Motor neuron (in vitro differentiated cells): ENCODE data around the gene NOL3. TPM values are rescaled to one million over a fixed set of nuclear protein-coding genes. Genes with fewer than 3 reads are reported as not detected.

ENCODE experiments used
- ATAC-seq, 8 experiments: fragments of 200-7000 bp; cut with Tn5 transposase; replicated peaks in 6 of 8; 2 replicates each; pipeline ENCODE4 v1.8.0; 2021; ENCODE audit warnings: mild to moderate bottlenecking in 8 of 8, moderate library complexity in 8 of 8
- H3K27ac ChIP-seq, 2 donors: fragments of 250-450 bp; sonication (Bioruptor Pico); 2 replicates each; pipeline ENCODE4 v1.9.0; 2021; ENCODE audit warnings: antibody characterized with exemption in 2 of 2, mild to moderate bottlenecking in 2 of 2, moderate library complexity in 1 of 2
- H3K4me1 ChIP-seq, 2 donors: fragments of 250-450 bp; sonication (Bioruptor Pico); replicated peaks in 1 of 2; 2 replicates each; pipeline ENCODE4 v1.6.1; 2021; ENCODE audit warnings: antibody characterized with exemption in 2 of 2, mild to moderate bottlenecking in 2 of 2, moderate library complexity in 1 of 2
- H3K4me3 ChIP-seq, 5 donors: fragments of 250-450 bp; sonication (Bioruptor Pico); 2 replicates each; pipeline ENCODE4 v1.9.0; 2021; ENCODE audit warnings: antibody characterized with exemption in 5 of 5, mild to moderate bottlenecking in 5 of 5, moderate library complexity in 4 of 5
- whole genome bisulfite sequencing, 10 experiments: fragments of 450-650 bp; shearing (Covaris generic); methylation state at CpG; one replicate each; pipeline ENCODE4 v1.0.0; 2022; 5-methylcytosine and 5-hydroxymethylcytosine counted together
- in situ Hi-C, 9 experiments: fragments of 400-800 bp; cut with MboI; loops; one replicate each; pipeline ENCODE4 v1.15.0; 2021; ENCODE audit warnings: low sequenced_read_pairs in 9 of 9, low pct_unique_long_range_greater_than_20kb in 2 of 9; ENCODE audit not compliant: unreplicated experiment in 9 of 9
- total RNA-seq, 8 experiments: library from RNA; unstranded; fragments of 300-600 nt; gene quantifications; 2 replicates each; pipeline versions ENCODE4 v1.2.3 to v1.2.4, GENCODE V29; 2022

NOL3 gene
- total RNA-seq, 8 experiments from 2014 or later, result 7.3 to 28.0 (median 15.3) TPM

DNA sequence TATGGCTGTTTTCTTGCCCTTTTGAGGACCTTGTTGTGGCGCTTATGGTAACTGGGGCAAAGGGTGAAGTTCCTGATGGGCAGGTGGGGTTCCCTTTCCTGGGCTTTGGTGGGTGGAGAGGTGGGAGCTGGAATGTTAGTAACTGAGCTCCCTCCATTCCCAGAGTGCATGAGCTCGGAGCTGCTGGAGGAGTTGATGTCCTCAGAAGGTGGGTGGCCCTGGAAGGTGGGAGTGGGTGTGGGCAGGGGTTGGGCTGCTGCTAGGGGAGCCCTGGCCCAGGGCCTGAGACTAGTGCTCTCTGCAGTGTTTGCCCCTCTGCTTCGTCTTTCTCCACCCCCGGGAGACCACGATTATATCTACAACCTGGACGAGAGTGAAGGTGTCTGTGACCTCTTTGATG, 27.4 kb downstream of the NOL3 start:
- no peak overlapping the region for H3K27ac ChIP-seq
- peak in 3 of 8 experiments; percentile 2 to 8 (median 2) for ATAC-seq
- no peak overlapping the region for H3K4me3 ChIP-seq
- 60 to 80% (median 77%) methylated on average over 1 to 3 of the region's 6 CpGs; no CpG with 5 or more reads in 7 of the 10 experiments for whole genome bisulfite sequencing, 10 experiments
- H3K4me1 ChIP-seq, result peaks cover 9 to 12% of the 10 kb centered on the region in 2 donors
- in situ Hi-C loops, result no loop called here

DNA sequence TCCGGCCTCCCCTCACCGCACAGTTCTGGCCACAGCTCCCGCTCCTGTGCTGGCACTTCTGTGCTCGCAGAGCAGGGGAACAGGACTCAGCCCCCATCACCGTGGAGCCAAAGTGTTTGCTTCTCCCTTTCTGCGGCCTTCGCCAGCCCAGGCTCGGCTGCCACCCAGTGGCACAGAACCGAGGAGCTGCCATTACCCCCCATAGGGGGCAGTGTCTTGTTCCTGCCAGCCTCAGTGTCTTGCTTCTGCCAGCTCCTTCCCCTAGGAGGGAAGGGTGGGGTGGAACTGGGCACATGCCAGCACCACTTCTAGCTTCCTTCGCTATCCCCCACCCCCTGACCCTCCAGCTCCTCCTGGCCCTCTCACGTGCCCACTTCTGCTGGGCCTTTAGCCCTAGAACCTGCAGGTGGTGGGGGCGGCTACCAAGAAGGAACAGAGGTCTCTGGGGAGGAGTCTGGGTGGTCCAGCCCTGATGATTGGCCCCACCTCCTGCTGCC, 27.9 kb downstream of the NOL3 start:
- Histone ChIP-seq H3K4me1 (peaks cover 3 to 7% of the 10 kb centered on the region in 2 donors), H3K4me3 (no peak overlapping the region), H3K27ac (no peak overlapping the region)
- in situ Hi-C loops, result no loop called here
- ATAC-seq, result peak; percentile 10 to 87 (median 44)
- WGBS, 10 experiments, result 10 to 93% (median 91%) methylated on average over 2 to 4 of the region's 12 CpGs; no CpG with 5 or more reads in 7 of the 10 experiments

DNA sequence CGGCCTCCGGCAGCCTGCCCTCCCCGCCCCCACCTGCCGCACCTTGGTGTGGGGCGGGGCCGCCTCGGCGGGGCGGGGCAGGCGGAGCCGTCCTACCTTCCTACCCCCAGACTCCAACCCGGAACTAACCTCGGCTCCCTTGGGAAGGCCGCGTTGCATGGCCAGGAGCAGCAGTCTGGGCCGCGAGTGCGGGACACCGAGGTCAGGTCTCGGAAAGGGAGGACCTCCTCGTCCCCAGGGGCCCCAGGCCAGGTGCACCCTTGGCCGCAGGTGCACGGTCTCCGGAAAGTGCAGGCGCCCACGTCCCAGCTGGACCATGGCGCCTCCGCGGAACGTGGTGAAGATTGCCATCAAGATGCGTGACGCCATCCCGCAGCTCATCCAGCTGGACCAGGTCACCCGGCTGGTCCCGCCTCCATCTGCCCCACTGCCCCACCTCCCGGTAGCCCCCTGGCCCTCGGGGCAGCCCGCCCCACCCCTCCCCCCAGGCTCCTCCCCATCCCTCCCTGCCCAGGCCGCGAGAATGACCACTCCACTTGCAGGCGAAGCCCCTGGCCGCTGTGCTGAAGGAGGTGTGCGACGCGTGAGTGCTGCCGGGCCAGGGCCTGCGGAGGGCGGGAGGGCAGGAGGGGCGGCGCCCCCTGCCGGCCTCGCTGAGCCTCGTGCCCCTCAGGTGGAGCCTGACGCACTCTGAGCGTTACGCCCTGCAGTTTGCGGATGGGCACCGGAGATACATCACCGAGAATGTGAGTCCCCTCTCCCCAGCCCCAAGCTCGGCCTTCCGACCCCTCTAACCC, 28.9 kb downstream of the NOL3 start, which contains the start of gene ELMO3:
ELMO3 (plus strand) TSS at position 121 of the 797 bp plus-strand sequence; CDS start at position 317, 196 bp downstream.
- Histone ChIP-seq H3K4me3 (no peak within 1 kb of the TSS), H3K27ac (no peak within 1 kb of the TSS), H3K4me1 (no peaks in the 10 kb centered on the region)
- WGBS, 10 experiments, result 40% methylated on average over 1 of the region's 61 CpGs; no CpG with 5 or more reads in 9 of the 10 experiments
- in situ Hi-C loops, result no loop called here
- peak in 4 of 8 experiments; percentile 2 to 9 (median 6) for ATAC-seq

DNA sequence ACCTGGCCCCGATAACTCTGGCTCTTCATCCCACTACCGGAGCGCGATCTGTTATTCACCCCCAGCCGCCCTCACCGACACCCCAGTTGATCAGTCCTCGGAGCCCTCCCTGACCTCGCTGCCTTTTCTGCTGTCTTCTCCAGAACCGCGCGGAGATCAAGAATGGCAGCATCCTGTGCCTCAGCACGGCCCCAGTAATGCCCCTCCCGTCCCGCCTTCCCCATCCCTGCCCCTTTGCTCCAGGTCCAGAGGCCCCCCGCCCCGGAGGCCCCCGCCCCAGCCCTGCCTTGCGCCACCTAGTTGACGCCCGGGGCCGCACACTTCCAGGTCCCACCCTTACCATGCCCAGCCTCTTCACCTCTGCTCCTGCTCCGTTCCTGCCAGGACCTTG, 29.5 kb downstream of the NOL3 start:
- H3K4me3 ChIP-seq, result no peak overlapping the region

DNA sequence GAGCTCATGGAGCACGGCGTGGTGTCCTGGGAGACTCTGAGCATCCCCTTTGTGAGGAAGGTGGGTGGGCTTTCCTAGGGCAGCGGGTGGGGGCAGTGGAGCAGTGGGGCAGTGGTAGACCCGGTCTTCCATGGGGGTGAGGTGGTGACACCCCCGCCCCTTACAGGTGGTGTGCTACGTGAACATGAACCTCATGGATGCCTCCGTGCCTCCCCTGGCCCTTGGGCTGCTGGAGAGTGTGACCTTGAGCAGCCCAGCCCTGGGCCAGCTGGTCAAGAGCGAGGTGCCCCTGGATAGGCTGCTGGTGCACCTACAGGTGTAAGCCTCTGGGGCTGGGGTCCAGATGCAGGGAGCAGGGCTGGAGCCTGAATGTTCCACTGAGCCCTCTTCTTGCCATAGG, 30.2 kb downstream of the NOL3 start:
- no peak for ATAC-seq
- Histone ChIP-seq H3K4me3 (no peak overlapping the region), H3K27ac (no peak overlapping the region), H3K4me1 (no peaks in the 10 kb centered on the region)
- in situ Hi-C loops, result no loop called here
- WGBS, 10 experiments, result 76% methylated on average over 3 of the region's 8 CpGs; no CpG with 5 or more reads in 9 of the 10 experiments

More for the DNA sequence above, 29.5 kb downstream of the NOL3 start:
- Histone ChIP-seq H3K4me1 (no peaks in the 10 kb centered on the region), H3K27ac (no peak overlapping the region)
- ATAC-seq, result peak in 1 of 8 experiments; percentile 1
- in situ Hi-C loops, result no loop called here
- no CpG with 5 or more reads among the region's 22 CpGs for WGBS, 10 experiments

DNA sequence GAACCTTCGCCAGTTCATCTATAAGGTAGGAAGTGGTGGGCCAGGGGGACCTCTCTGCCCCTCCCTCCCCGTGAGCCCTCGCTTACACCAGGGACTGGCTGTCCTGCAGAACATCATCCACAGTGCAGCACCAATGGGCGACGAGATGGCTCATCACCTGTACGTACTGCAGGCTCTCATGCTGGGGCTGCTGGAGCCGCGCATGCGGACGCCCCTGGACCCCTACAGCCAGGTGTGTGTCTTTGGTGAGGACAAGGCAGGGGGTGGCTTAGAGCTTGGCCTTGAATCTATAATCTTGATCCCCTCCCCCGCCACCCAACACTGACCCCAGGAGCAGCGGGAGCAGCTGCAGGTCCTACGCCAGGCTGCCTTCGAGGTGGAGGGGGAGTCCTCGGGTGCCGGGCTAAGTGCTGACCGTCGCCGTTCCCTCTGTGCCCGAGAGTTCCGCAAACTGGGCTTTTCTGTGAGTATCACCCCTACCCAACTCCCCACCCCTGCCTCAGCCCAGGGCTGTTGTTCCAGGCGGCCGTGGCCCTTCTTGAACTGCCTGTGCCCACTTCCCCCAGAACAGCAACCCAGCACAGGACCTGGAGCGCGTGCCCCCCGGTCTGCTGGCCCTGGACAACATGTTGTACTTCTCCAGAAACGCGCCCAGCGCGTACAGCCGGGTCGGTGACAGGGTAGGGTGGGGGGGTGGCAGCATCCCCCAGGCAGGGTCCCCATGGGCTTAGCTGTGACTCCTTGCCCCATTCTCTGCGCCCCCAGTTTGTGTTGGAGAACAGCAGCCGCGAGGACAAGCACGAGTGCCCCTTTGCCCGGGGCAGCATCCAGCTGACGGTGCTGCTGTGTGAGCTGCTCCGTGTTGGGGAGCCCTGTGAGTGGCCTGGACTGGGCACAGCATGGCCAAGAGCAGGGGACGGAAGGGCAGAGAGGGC, 31.3 kb downstream of the NOL3 start:
- in situ Hi-C loops, result no loop called here
- H3K27ac ChIP-seq, result no peak overlapping the region
- no peaks in the 10 kb centered on the region for H3K4me1 ChIP-seq
- WGBS, 10 experiments, result 60 to 100% (median 97%) methylated on average over 1 to 12 of the region's 40 CpGs; no CpG with 5 or more reads in 5 of the 10 experiments
- no peak overlapping the region for H3K4me3 ChIP-seq
- ATAC-seq, result no peak

DNA sequence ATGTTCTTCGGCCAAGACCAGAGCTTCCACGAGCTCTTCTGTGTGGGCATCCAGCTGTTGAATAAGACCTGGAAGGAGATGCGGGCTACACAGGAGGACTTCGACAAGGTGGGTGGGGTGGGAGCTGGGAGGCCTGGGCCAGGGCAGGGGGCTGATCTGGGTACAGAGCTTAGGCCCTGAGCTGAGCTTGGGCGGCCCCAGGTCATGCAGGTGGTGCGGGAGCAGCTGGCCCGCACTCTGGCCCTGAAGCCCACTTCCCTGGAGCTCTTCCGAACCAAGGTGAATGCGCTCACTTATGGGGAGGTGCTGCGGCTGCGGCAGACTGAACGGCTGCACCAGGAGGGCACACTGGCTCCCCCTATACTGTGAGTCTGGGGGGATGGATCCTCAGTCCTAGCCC, 32.1 kb downstream of the NOL3 start:
- no peak overlapping the region for H3K27ac ChIP-seq
- no peak for ATAC-seq
- in situ Hi-C loops, result no loop called here
- WGBS, 10 experiments, result 80 to 100% (median 90%) methylated on average over 1 to 2 of the region's 12 CpGs; no CpG with 5 or more reads in 6 of the 10 experiments
- no peak overlapping the region for H3K4me3 ChIP-seq
- no peaks in the 10 kb centered on the region for H3K4me1 ChIP-seq

DNA sequence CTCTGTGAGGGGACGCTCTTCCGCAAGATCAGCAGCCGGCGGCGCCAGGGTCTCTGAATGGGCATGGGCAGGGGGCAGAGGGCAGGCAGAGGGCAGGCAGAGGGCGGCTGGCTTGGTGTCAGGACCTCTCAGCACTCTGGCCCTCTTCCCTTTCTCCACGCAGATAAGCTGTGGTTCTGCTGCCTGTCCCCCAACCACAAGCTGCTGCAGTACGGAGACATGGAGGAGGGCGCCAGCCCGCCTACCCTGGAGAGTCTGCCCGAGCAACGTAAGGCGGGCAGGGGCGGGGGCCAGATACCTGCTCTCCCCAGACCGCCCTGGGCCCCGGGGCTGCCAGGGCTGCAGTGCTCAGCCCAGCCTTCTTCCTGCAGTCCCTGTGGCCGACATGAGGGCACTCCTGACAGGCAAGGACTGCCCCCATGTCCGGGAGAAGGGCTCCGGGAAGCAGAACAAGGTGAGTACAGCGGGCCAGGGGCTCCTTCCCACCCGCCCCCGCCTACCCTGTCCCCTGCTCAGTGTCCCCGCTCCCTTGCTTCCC, 32.7 kb downstream of the NOL3 start:
- WGBS, 10 experiments, result 93 to 95% (median 93%) methylated on average over 3 to 6 of the region's 23 CpGs; no CpG with 5 or more reads in 7 of the 10 experiments
- H3K27ac ChIP-seq, result no peak overlapping the region
- no peak overlapping the region for H3K4me3 ChIP-seq
- ATAC-seq, result no peak
- H3K4me1 ChIP-seq, result no peaks in the 10 kb centered on the region
- in situ Hi-C loops, result no loop called here

DNA sequence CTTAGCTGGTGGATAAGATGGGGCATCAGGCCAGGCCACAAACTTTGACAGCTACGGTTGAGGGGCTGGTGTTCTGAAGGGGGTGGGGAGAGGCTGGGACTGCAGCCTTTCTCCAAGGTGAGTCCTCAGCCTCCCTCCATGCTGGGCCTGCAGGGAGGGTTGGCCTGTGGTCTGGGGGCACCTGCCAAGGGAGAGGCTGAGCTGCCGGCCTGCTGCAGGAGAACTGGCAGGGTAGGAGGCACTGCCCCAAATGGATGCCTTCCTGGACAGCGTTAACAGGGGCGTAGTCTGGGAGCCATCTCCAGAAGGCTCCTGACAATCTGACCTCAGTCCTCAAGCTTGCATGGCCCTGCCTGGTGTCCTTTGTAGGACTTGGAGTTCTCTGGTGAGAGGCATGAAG, 33.7 kb downstream of the NOL3 start:
- 83 to 100% (median 100%) methylated on average over 1 to 2 of the region's 4 CpGs; no CpG with 5 or more reads in 7 of the 10 experiments for WGBS, 10 experiments
- in situ Hi-C loops, result no loop called here
- no peak overlapping the region for H3K27ac ChIP-seq
- ATAC-seq, result peak in 1 of 8 experiments; percentile 3
- H3K4me3 ChIP-seq, result no peak overlapping the region
- H3K4me1 ChIP-seq, result no peaks in the 10 kb centered on the region

DNA sequence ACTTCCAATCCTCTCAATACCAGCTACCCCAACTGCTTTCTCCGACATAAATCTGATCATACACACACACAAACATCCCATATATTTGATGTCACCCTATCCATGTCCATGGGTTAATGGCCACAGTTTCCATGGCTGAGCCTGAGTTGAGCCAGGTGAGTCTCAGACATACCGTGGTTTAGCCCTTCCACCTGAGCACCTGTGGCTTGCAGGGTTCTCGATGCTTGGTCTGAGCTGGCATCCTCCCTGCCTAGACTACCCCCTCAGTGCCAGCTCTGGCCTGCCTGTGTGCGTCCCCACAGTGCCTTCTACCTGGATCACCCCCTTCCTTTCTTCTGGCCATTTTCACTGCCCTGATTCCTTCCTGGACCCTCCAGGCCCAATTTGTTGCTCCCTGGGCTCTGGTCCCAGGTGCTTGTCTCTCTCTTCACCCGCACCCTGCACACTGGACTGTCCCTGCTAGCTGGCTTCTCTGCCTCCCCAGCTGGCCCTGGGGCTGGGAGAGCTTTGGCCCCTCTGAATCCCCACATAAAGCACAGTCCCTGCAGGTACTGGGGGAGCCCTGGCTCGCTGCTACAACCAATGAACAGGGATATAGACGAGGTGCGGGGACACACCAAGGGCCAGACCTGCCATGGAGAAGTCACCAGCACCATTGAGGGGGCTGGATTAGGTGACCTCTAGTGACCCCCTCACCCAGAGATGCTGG, 35.9 kb downstream of the NOL3 start:
- Histone ChIP-seq H3K4me3 (no peak overlapping the region), H3K27ac (no peak overlapping the region), H3K4me1 (no peaks in the 10 kb centered on the region)
- 67 to 100% (median 97%) methylated on average over 1 to 5 of the region's 8 CpGs; no CpG with 5 or more reads in 2 of the 10 experiments for WGBS, 10 experiments
- in situ Hi-C loops, result no loop called here
- no peak for ATAC-seq

DNA sequence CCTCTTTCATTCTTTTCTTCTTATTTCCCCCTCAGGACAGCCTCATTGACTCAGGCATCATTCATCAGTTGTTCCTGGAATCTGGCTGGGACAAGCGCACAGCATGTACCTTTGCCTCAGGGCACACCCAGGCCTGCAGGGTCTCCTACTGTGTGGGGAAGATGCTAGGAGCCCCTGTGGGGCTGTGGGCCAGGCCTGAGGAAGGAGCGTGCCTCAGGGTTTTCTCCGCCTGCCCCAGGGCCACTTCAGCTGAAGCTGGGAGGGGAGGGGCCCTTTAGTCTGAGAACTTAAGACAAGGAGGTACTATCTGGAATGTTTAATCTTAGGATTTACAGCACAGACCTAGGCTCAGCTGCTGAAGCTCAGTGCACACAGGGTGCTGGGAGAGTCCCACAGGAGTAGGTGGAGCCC, 36.5 kb downstream of the NOL3 start:
- peak in 4 of 8 experiments; percentile 1 to 34 (median 24) for ATAC-seq
- Histone ChIP-seq H3K4me1 (no peaks in the 10 kb centered on the region), H3K27ac (no peak overlapping the region), H3K4me3 (no peak overlapping the region)
- in situ Hi-C loops, result no loop called here
- WGBS, 10 experiments, result 100% methylated on average over 1 of the region's 3 CpGs; no CpG with 5 or more reads in 7 of the 10 experiments
